Measurements from ENCODE around the gene ZMYND15.

ZMYND15 gene

DNA sequence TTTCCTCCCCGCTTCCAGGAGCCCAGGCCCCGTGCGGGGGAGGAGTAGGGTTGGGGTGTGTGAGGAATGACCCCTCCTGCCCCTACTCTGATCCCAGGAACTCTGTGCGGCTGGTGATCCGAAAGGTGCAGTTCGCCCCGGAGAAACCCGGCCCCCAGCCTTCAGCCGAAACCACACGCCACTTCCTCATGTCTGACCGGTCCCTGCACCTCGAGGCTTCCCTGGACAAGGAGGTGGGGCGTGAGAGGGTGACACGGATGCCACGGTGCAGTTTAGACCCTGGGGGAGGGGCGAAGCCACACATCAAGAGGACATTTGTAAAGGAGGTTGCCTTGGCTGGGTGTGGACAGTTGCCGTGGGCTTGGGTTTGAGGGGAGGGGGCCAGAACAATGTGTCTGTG, 21.8 kb upstream of the ZMYND15 start:
- no peak for DNase-seq

DNA sequence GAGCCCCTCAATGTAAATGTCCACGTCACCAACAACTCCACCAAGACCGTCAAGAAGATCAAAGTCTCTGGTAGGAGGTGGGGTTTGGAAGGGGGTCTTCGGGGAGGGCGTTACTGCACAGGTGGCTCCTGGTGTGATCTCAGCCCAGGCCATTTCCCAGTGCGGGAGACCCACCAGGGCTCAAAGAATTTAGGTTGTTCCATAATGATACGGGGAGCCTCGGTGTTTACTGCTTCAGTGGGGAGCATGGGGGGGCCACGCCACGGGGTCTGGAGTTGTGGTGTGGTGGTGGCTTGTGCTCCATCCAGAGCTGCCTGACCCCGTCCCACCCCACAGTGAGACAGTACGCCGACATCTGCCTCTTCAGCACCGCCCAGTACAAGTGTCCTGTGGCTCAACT, 21.4 kb upstream of the ZMYND15 start:
- DNase-seq = no peak

DNA sequence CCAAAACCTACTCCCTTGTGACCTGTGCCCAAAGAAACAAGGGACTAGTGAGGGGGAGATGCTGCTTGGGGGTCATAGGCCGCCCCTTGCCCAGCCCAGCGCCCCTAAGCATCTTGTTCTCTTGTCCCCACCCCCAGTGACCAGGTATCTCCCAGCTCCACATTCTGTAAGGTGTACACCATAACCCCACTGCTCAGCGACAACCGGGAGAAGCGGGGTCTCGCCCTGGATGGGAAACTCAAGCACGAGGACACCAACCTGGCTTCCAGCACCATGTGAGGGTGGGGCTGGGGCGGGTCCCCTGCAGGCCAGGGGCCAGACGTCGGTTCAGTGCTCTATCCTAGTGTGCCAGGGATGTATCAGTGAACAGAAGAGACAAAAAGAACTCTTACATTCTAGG, 20.5 kb upstream of the ZMYND15 start:
- no peak for DNase-seq

DNA sequence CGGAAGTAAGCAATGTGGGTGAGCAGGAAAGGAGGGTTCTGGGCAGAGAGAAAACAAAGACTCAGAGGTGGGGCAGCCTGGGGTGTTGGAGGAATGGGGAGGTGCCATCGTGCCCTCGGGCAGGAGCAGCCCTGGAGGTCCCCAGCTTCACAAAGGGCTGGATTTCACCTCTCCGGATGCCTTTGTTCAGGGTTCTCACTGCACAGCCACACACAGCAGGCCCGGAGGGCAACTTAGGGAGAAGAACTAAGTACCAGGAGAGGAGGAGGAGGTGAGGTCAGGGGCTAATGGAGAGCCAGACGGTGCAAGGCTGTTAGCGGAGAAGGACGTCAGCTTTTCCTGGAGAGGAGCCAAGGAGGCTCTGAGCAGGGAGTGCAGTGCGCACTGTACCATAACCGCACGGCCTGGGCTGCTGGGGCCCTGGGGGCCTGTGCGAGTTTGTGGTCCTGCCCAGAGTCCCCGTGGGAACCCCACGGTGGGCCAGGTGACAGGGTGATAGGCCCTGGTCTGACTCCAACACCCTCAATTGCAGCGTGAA, 19.9 kb upstream of the ZMYND15 start:
- no peak for DNase-seq

DNA sequence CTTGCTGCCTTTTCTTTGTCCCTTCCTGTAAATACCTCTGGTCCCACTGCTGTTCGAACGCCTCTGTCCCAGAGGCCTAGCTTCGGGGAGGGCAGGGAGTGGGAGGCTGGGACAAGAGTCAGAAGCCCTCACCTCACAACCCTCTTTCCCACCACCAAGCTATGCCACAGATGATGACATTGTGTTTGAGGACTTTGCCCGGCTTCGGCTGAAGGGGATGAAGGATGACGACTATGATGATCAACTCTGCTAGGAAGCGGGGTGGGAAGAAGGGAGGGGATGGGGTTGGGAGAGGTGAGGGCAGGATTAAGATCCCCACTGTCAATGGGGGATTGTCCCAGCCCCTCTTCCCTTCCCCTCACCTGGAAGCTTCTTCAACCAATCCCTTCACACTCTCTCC, 18.8 kb upstream of the ZMYND15 start:
- DNase-seq = no peak

DNA sequence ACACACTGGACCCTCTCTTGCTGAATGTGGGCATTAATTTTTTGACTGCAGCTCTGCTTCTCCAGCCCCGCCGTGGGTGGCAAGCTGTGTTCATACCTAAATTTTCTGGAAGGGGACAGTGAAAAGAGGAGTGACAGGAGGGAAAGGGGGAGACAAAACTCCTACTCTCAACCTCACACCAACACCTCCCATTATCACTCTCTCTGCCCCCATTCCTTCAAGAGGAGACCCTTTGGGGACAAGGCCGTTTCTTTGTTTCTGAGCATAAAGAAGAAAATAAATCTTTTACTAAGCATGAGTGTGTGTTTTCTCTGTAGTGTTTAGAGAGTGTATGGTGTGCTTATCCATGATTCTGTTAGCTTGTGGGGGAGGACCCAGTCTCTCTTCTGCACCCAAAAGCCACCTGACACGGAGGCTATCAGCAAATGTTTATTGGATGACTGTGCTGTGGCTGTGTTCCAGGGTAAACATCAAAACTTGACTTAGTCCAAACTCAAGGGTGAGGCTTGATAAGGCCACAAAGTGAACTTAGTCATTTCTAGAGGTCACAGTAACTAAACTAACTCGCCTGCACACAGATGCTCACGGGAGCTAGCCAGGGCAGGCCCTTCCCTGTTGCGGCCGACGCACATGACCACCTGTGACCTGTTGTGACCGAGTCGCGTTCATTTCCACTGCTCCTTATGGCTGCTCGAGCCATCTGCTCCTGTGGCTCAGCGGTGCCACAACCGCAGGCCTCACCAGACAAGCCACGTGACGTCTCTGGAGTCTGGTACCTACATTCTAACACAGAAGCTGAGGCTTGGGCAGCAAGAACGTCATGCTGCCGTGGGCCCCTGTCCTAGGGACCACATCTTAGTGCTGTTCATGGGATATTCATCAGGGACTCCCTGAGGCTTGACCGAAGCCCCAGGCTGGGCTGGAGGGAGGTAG, 18.2 kb upstream of the ZMYND15 start:
- no peak for DNase-seq

DNA sequence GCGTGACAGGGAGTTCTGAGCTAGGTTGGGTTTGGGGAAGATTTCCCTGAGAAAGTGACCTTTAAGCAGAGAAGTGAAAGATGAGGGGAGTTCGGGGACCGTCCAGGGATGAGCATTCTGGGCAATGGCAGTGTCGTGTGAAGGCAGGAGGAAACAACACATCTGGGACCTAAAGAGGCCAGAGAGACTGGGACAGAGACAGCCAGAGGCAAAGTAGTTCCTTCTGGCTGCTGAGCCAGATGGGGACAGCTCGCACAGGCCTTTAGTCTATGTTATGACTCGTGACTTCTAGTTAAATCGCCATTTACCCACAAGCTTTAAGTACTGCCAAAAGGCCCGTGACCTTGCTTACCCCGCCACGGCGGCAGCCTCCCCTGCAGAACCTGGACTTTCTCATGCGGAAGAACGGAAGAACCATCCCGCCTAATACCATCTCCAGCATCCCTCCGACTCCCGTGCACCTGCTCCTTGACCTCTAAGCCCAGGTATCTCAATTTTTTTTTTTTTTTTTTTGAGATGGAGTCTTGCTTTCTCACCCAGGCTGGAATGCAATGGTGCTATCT, 16.9 kb upstream of the ZMYND15 start:
- no peak for DNase-seq

DNA sequence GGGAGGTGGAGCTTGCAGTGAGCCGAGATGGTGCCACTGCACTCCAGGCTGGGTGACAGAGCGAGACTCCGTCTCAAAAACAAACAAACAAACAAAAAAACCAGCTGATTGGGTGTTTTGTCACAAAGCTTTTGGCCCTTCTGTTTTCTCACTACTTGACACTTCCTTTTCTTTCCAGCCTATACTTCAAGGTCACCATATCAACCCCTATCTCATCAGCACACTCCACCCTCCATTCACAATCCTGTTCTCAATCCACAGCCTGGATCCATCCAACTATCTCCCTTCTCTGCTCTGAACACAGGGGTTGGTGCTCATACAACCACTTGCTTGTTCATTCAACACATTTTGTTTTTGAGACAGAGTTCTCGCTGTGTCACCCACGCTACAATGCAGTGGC, 15.0 kb upstream of the ZMYND15 start:
- DNase-seq = no peak

DNA sequence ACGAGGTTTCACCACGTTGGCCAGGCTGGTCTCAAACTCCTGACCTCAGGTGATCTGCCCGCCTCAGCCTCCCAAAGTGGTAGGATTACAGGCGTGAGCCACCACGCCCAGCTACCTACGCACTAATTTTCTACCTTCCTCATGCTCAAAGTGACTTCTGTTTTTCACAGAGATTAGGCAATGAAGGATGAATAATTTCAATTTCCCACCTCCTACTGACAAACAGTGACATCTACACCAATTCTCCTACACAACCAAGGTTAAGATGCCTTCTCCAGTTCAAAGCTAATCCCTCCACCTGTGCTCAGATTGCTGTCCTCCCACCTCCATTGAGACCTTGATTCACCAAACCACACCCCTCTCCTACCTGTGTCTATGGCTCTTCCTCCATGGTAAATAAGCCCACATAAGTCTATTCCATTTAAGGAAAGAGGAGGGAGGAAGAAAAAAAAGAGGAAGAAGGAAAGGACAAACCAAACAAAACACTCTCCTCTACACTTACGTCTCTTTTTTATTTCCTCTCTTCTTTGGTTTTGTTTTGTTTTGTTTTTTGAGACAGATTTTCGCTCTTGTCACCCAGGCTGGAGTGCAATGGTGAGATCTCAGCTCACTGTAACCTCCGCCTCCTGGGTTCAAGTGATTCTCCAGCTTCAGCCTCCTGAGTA, 13.9 kb upstream of the ZMYND15 start:
- no peak for DNase-seq

DNA sequence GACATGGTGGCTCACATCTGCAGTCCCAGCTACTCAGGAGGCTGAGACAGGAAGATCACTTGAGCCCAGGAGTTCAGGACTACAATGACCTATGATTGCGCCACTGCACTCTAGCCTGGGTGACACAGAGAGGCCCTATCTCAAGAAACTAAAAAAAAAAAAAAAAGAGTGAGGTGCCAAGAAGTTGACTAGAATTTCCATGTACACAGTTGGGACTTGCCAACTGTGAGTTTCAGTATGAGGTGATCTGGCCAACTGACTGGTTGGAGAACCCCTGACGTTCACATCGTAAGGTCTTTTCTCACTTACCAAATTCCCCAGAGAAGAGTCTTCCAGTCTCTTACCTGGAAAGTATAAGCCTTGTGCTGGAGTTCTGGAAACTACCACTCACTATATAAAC, 11.5 kb upstream of the ZMYND15 start:
- DNase-seq = no peak

DNA sequence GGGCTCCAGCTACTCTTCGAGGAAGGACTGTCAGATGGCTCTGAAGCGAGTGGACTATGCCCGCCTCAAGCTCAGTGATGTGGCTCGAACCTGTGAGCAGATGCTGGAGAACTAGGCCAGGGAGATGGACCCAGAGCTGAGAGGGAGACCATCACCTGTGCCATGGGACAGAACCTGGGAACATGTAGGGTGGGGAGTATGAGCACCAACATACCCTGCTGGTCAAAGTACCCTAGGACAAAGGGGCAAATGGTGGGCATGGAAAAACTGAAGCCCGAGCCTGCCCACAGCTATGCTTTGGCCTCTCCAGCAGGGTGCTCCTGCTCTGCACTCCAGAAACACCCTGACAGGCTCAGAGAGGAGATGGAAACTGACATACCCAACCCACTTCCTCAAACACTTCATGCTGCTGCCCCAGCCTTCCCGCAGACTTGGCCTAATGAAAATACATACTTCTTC, 6.5 kb upstream of the ZMYND15 start:
- no peak for DNase-seq

DNA sequence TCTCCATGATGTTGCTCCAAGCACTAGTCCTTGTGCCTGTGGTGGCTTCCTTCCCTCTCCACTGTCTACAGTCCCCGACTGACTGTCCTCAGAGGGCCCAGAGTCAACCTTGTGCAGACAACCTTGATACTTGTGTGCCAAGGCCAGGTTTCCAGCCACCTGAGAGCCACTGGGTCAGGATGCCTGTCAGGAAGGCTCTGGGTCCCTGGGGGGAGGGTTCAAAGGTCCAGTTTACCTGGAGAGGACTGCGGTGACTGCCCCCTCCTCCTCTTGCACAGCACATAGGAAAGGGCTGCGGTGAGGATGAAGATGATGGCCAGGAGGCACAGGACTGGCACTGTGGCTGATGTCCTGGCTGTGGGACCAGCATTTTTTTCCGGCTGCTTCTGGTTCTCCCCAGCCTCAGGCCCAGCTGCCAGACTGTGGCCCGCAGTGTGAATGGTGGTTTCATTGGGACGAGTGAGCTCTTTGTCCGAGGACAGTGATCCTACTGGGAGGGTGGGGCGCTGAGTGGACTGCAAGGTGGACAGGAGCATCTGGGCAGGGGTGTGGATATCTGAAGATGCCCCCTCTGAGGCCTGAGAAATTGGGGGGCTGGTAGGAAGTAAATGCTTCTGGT, 4.7 kb upstream of the ZMYND15 start:
- DNase-seq = no peak

DNA sequence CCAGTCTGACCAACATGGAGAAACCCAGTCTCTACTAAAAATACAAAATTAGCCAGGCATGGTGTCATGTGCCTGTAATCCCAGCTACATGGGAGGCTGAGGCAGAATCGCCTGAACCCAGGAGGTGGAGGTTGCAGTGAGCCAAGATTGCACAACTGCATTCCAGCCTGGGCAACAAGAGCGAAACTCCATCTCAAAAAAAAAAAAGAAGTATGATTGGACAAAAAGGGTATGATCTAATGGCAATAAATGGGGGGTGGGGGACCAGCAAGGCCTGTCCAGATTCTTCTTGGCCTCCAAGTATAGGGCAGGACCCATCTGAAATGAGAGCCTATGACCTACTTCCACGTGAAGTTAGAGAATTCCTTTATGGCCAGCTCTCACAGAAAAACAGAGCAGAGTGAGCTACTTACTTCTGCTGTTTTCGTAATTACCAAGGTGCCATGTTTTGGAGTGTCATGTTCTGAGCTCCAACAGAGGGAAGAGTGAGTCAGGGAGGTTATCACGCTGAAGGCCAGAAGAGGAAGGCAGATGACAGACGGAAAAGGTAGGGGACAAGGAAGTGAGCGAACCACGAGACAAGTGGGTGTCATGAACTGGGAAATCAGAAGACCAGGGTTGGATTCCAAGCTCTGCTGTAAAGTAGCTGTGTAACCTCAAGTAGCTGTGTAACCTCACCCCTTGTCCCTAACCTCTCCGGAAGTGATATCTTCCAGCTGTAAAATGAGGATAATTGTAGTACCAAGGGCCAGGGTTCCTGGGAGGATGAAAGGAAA, 3.6 kb upstream of the ZMYND15 start:
- DNase-seq = no peak

DNA sequence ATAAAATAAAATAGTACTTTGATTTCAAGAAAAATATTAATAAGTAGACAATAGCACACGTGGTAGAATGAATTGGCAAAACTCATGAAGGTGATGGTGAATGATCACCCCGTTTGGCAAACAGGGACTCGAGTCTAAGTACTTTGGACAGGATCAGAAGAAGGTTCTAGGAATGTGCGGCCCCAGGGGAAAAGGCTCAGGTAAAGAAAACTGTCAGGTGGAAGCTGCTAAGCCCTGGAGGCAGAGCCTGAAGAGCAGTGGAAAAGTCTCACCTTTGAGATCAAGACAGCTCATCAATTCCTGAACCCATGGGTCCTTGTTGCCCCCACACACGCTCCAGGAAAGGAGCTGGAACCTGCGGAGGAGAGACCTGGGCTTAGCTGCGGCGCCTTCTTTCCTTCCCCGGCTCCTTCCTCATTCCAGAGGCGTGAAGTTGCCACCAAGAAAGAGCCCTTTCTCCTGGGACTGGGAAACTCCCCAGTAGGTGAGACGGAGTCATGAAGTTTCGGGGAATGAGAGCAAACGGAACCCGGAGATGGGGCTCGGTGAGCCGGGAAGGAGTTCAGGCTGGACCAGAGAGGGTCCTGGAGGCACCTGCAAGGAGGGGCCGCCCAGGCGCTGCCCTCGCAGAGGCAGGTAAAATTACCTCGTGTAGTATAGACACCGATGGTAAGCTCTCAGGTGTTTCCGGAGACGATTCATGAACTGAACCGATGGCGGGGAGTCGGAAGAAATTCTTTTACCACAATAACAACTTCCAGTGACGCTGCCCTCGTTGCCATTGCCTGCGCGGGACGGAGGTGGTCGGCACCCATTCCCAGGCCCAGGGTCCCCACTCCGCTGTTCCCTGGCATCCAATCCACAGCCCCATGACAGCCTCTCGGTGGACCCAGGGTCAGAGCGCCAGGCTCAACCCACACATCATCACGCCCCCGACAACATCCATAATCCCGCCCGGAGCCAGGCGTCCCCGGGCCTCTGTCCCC, 1.2 kb upstream of the ZMYND15 start:
- no peak for DNase-seq

DNA sequence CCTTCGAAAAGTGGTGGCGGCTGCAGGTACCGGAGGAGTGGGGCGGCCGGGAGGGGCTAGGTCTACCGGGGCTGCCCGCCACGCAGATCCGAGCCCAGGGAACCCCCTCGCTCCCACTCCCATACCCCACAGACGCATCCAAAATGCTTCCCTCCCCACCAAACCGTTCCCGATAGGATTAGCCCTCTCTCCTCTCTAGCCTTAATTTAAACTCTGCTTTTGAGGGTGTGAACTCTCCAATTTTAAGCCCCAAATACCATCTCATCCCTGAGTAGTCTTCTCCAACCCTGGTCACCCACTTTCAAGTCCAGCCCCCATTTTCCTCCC, 355 bp downstream of the ZMYND15 start:
- DNase-seq = no peak

DNA sequence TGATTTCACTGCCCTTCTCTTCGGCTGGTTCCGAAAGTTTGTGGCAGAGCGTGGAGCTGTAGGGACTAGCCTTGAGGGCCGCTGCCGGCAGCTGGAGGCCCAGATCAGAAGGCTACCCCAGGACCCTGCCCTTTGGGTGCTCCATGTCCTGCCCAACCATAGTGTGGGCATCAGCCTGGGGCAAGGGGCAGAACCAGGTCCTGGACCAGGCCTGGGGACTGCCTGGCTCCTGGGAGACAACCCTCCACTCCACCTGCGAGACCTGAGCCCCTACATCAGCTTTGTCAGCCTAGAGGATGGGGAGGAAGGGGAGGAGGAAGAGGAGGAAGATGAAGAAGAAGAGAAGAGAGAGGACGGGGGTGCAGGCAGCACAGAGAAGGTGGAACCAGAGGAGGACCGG, 951 bp downstream of the ZMYND15 start:
- no peak for DNase-seq

DNA sequence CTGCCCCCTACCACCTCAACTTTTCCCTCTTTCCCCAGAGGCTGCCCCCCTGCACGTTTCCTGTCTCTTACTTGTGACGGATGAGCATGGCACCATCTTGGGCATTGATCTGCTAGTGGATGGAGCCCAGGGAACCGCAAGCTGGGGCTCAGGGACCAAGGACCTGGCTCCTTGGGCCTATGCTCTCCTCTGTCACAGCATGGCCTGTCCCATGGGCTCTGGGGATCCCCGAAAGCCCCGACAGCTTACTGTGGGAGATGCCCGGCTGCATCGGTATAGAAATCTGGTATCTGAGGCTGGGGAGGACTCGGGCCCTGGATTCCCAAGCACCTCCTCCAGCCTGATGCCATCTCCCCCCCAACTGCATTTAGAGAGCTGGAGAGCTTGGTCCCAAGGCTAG, 1.9 kb downstream of the ZMYND15 start:
- DNase-seq = no peak

DNA sequence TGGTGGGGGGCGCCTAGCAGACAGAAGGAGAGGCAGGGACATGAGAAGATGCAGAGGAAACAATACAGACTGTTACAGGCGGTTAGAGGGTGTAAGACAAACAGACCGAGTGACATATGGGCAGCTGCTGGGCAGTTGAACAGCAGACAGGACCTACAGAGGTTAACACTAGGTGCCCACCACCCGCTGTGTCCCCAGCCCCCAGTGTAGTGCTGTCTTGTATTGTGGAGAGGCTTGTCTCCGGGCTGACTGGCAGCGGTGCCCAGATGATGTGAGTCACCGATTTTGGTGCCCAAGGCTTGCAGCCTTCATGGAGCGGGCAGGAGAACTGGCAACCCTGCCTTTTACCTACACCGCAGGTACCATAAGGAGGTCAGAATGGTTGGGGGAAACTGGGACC, 2.5 kb downstream of the ZMYND15 start:
- no peak for DNase-seq

DNA sequence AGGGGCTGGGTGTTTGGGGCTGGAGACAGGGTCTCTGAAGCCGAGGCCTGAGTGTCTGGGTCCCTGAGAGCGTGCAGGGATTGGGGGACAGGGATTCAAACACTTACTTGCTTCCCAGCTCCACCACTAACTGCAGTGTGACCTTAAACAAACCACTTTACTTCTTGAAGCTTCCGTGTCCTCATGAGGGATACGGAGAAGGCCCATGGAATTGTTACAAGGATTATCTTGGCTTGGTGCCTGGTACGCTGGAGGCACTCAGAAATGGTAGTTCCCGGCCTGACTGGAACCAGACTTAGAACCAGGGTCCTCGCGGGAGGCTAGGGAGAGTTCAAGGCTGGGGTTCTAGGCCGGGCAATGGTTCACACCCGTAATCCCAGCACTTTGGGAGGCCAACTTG, 3.0 kb downstream of the ZMYND15 start:
- DNase-seq = no peak

DNA sequence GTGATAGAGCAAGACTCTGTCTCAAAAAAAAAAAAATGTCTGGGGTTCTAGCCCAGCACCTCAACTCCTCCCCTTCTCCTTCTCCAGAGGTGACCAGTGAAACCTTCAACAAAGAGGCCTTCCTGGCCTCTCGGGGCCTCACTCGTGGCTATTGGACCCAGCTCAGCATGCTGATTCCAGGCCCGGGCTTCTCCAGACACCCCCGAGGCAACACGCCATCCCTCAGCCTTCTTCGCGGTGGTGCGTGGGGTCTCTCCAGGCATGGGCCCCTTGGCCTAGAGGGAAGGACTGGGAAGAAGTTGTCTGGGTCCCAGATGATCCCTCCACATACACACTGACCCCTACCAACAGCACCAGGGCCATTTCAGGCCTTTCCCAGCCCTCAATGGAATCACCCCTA, 3.6 kb downstream of the ZMYND15 start:
- DNase-seq = no peak

DNA sequence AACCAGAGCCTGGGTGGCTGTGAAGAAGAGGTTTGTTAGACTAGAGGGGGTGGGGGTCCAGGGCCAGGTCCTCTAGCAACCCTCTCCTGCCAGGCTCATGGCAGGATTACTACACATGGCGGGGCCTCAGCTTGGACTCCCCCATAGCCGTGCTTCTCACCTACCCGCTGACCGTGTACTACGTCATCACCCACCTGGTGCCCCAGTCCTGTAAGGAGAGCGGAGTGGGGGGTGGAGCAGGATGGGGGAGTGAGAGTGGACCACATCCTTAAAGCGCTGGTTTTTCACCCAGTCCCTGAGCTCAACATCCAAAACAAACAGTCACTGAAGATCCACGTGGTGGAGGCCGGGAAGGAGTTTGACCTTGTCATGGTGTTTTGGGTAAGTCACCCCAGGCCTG, 4.3 kb downstream of the ZMYND15 start:
- no peak for DNase-seq

Measured in activated CD4-positive, CD25-positive, alpha-beta regulatory T cell (primary cell).